ENCODE measurements around the gene BEX1.

- TF ChIP-seq CTCF (IDR thresholded peaks at IDR 0.05), result no peak
- no peak for TF ChIP-seq POLR2A (IDR thresholded peaks at IDR 0.05)
Observed at GRCh38 chrX:103066606-103067005, 2.6 kb upstream of the BEX1 start.
